Mucosa of gallbladder (tissue), 1 donor: Measurements from ENCODE around the gene DLG2. TPM values are rescaled to one million over a fixed set of nuclear protein-coding genes. Genes with fewer than 3 reads are reported as not detected.

Experiments used
- DNase-seq: peaks from one replicate; pipeline ENCODE4 v3.0.0-alpha.2; 2020; ENCODE audit warnings: low spot score
- total RNA-seq: library from RNA; stranded (reverse); gene quantifications from one replicate; pipeline ENCODE4 v1.2.1, GENCODE V29; 2021
- donor health status: DM: no; HTN: no; CAD: no.

Gene DLG2
- total RNA-seq, 1 donor from 2014 or later = 4.4 TPM

GRCh38 chr11:83410605-83411565 lies 2216.3 kb downstream of the DLG2 start:
- no peak for DNase-seq

GRCh38 chr11:83409891-83410290 lies 2217.3 kb downstream of the DLG2 start:
- no peak for DNase-seq

- DNase-seq = no peak
Observed at GRCh38 chr11:83409476-83409875, 2217.7 kb downstream of the DLG2 start.

GRCh38 chr11:83408946-83409345 lies 2218.2 kb downstream of the DLG2 start:
- DNase-seq = no peak

Other genes with a start within 250 kb of the DLG2 start
- gene TMEM126B, start 1.2 kb upstream of the DLG2 start, total RNA-seq = 35.5 TPM
- gene TMEM126A, start 20.6 kb upstream of the DLG2 start, total RNA-seq = 18.3 TPM
- 48.4 TPM for gene CREBZF, start 37.8 kb upstream of the DLG2 start, total RNA-seq
- gene CCDC89, start 58.9 kb upstream of the DLG2 start, total RNA-seq = 2.6 TPM
- 39.0 TPM for gene SYTL2, start 183.8 kb upstream of the DLG2 start, total RNA-seq
- gene CCDC83, start 228.0 kb upstream of the DLG2 start, total RNA-seq = not detected